Neural cell (in vitro differentiated cells): ENCODE measurements around the gene ANO1. TPM values are rescaled to one million over a fixed set of nuclear protein-coding genes. Genes with fewer than 3 reads are reported as not detected.

ENCODE experiments used
- H2AFZ ChIP-seq: fragments of 200-600, 300-800 bp; sonication (generic), shearing (Covaris generic); 2 replicates; pipeline ENCODE4 v1.6.0; 2014; ENCODE audit warnings: low read depth, mild to moderate bottlenecking, antibody characterized with exemption, low read length, moderate library complexity
- H3F3A ChIP-seq: fragments of 200-600 bp; shearing (Covaris generic); 2 replicates; pipeline ENCODE4 v1.6.1; 2016; ENCODE audit warnings: mild to moderate bottlenecking, moderate library complexity, mixed read lengths, antibody characterized with exemption, low read length; ENCODE audit not compliant: insufficient read depth, poor library complexity, severe bottlenecking
- H3K27ac ChIP-seq: fragments of 200-600, 300-800 bp; sonication (generic), shearing (Covaris generic); 2 replicates; pipeline ENCODE4 v1.5.1; 2014; ENCODE audit warnings: mild to moderate bottlenecking, low read length, moderate library complexity
- H3K27me3 ChIP-seq: fragments of 300-800, 200-600 bp; sonication (generic), shearing (Covaris generic); 2 replicates; pipeline ENCODE4 v1.6.0; 2014; ENCODE audit warnings: mild to moderate bottlenecking, low read depth, low read length, moderate library complexity; ENCODE audit not compliant: insufficient read depth
- H3K36me3 ChIP-seq: fragments of 300-800, 200-600 bp; sonication (generic), shearing (Covaris generic); 2 replicates; pipeline ENCODE4 v1.5.1; 2014; ENCODE audit warnings: mild to moderate bottlenecking, antibody characterized with exemption, low read length, moderate library complexity; ENCODE audit not compliant: insufficient read depth
- H3K4me2 ChIP-seq: fragments of 300-800, 200-600 bp; sonication (generic), shearing (Covaris generic); 2 replicates; pipeline ENCODE4 v1.6.0; 2014; ENCODE audit warnings: mild to moderate bottlenecking, low read length
- H3K4me3 ChIP-seq: fragments of 300-800, 200-600 bp; sonication (generic), shearing (Covaris generic); 2 replicates; pipeline ENCODE4 v1.5.1; 2014; ENCODE audit warnings: mild to moderate bottlenecking, low read length, moderate library complexity
- H3K79me2 ChIP-seq: fragments of 200-600 bp; shearing (Covaris generic); replicated peaks from 2 replicates; pipeline ENCODE4 v1.6.0; 2014; ENCODE audit warnings: mild to moderate bottlenecking, low read length, moderate library complexity; ENCODE audit not compliant: insufficient read depth
- H3K9ac ChIP-seq: fragments of 300-800, 200-600 bp; sonication (generic), shearing (Covaris generic); 2 replicates; pipeline ENCODE4 v1.6.1; 2016; ENCODE audit warnings: mild to moderate bottlenecking, low read length, mixed read lengths
- H3K9me2 ChIP-seq: fragments of 200-600 bp; shearing (Covaris generic); 2 replicates; pipeline ENCODE4 v1.6.1; 2016; ENCODE audit warnings: mild to moderate bottlenecking, low read length, mixed read lengths; ENCODE audit not compliant: insufficient read depth
- H3K9me3 ChIP-seq: fragments of 200-600, 300-800 bp; sonication (generic), shearing (Covaris generic); 2 replicates; pipeline ENCODE4 v1.6.1; 2016; ENCODE audit warnings: mild to moderate bottlenecking, mixed run types, low read length, moderate library complexity, mixed read lengths
- H4K20me1 ChIP-seq: fragments of 200-600 bp; shearing (Covaris generic); 2 replicates; pipeline ENCODE4 v1.6.1; 2016; ENCODE audit warnings: mild to moderate bottlenecking, mixed run types; ENCODE audit not compliant: insufficient read depth
- EP300 ChIP-seq: fragments of 450-650 bp; conservative IDR thresholded peaks from 2 replicates; pipeline ENCODE4 v1.6.1; 2014; ENCODE audit warnings: antibody characterized with exemption, mild to moderate bottlenecking, moderate library complexity; ENCODE audit not compliant: poor library complexity, severe bottlenecking
- EZH2 ChIP-seq: fragments of 200-600, 300-800 bp; shearing (Covaris generic), sonication (generic); IDR thresholded peaks from 2 replicates; pipeline ENCODE4 v1.6.1; 2014; ENCODE audit warnings: antibody characterized with exemption, low read length, borderline replicate concordance, mild to moderate bottlenecking; ENCODE audit not compliant: insufficient read depth, poor library complexity, severe bottlenecking
- MXI1 ChIP-seq: fragments of 450-650 bp; conservative IDR thresholded peaks from 2 replicates; pipeline ENCODE4 v1.6.1; 2014; ENCODE audit warnings: antibody characterized with exemption, mild to moderate bottlenecking; ENCODE audit not compliant: poor library complexity, severe bottlenecking
- POLR2AphosphoS5 ChIP-seq: IDR thresholded peaks from 2 replicates; pipeline ENCODE4 v1.6.1; 2012
- RAD21 ChIP-seq: fragments of 450-650 bp; conservative IDR thresholded peaks from 2 replicates; pipeline ENCODE4 v1.6.1; 2014; ENCODE audit warnings: antibody characterized with exemption, mild to moderate bottlenecking, moderate library complexity
- SMC3 ChIP-seq: fragments of 450-650 bp; conservative IDR thresholded peaks from 2 replicates; pipeline ENCODE4 v1.6.1; 2014; ENCODE audit warnings: antibody characterized with exemption, mild to moderate bottlenecking, moderate library complexity; ENCODE audit not compliant: poor library complexity
- TAF1 ChIP-seq: IDR thresholded peaks from 2 replicates; pipeline ENCODE4 v1.6.1; 2012; ENCODE audit warnings: low read depth
- polyA plus RNA-seq: library from polyadenylated mRNA; depleted of rRNA; stranded (reverse); fragments of >200 nt; gene quantifications from 2 replicates; pipeline ENCODE4 v1.2.3, GENCODE V29; 2014
- TF ChIP-seq, protein P1 (sequence below): IDR thresholded peaks from 2 replicates; pipeline ENCODE4 v1.6.1; 2012; ENCODE audit warnings: borderline replicate concordance
- TF ChIP-seq, protein P2 (sequence below): fragments of 450-650 bp; IDR thresholded peaks from 2 replicates; pipeline ENCODE4 v1.5.1; 2014; ENCODE audit warnings: antibody characterized with exemption, mild to moderate bottlenecking, moderate library complexity; ENCODE audit not compliant: poor library complexity, severe bottlenecking

Gene ANO1
- polyA plus RNA-seq, 1 donor from 2014 or later, result not detected

- Histone ChIP-seq H3K27me3 (no peaks in the 10 kb centered on the region), H3K9me2 (no peaks in the 10 kb centered on the region), H3K27ac (no peak overlapping the region), H3K36me3 (no peaks in the 10 kb centered on the region), H3F3A (no peaks in the 10 kb centered on the region), H2AFZ (no peak overlapping the region), H3K79me2 (no peaks in the 10 kb centered on the region), H4K20me1 (no peaks in the 10 kb centered on the region), H3K4me2 (no peak overlapping the region), H3K4me3 (no peak overlapping the region), H3K9me3 (no peaks in the 10 kb centered on the region), H3K9ac (no peak overlapping the region)
- TF ChIP-seq RAD21 (no peak), POLR2AphosphoS5 (no peak), SMC3 (no peak), EP300 (no peak), MXI1 (no peak), EZH2 (no peak), TAF1 (no peak)
- TF ChIP-seq, protein P1, sequence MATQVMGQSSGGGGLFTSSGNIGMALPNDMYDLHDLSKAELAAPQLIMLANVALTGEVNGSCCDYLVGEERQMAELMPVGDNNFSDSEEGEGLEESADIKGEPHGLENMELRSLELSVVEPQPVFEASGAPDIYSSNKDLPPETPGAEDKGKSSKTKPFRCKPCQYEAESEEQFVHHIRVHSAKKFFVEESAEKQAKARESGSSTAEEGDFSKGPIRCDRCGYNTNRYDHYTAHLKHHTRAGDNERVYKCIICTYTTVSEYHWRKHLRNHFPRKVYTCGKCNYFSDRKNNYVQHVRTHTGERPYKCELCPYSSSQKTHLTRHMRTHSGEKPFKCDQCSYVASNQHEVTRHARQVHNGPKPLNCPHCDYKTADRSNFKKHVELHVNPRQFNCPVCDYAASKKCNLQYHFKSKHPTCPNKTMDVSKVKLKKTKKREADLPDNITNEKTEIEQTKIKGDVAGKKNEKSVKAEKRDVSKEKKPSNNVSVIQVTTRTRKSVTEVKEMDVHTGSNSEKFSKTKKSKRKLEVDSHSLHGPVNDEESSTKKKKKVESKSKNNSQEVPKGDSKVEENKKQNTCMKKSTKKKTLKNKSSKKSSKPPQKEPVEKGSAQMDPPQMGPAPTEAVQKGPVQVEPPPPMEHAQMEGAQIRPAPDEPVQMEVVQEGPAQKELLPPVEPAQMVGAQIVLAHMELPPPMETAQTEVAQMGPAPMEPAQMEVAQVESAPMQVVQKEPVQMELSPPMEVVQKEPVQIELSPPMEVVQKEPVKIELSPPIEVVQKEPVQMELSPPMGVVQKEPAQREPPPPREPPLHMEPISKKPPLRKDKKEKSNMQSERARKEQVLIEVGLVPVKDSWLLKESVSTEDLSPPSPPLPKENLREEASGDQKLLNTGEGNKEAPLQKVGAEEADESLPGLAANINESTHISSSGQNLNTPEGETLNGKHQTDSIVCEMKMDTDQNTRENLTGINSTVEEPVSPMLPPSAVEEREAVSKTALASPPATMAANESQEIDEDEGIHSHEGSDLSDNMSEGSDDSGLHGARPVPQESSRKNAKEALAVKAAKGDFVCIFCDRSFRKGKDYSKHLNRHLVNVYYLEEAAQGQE, result no peak
- TF ChIP-seq, protein P2, sequence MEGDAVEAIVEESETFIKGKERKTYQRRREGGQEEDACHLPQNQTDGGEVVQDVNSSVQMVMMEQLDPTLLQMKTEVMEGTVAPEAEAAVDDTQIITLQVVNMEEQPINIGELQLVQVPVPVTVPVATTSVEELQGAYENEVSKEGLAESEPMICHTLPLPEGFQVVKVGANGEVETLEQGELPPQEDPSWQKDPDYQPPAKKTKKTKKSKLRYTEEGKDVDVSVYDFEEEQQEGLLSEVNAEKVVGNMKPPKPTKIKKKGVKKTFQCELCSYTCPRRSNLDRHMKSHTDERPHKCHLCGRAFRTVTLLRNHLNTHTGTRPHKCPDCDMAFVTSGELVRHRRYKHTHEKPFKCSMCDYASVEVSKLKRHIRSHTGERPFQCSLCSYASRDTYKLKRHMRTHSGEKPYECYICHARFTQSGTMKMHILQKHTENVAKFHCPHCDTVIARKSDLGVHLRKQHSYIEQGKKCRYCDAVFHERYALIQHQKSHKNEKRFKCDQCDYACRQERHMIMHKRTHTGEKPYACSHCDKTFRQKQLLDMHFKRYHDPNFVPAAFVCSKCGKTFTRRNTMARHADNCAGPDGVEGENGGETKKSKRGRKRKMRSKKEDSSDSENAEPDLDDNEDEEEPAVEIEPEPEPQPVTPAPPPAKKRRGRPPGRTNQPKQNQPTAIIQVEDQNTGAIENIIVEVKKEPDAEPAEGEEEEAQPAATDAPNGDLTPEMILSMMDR, result no peak
Measured at GRCh38 chr11:70226967-70227366, 148.8 kb downstream of the ANO1 start.

GRCh38 chr11:70229737-70230136, 151.6 kb downstream of the ANO1 start:
- Histone ChIP-seq H3K4me3 (no peak overlapping the region), H3K9me2 (no peaks in the 10 kb centered on the region), H3K9me3 (no peaks in the 10 kb centered on the region), H4K20me1 (no peaks in the 10 kb centered on the region), H3K79me2 (no peaks in the 10 kb centered on the region), H3K4me2 (no peak overlapping the region), H2AFZ (no peak overlapping the region), H3K27ac (no peak overlapping the region), H3K27me3 (no peaks in the 10 kb centered on the region), H3F3A (no peaks in the 10 kb centered on the region), H3K36me3 (no peaks in the 10 kb centered on the region), H3K9ac (no peak overlapping the region)
- no peak for TF ChIP-seq TAF1
- TF ChIP-seq, protein P2, result no peak
- no peak for TF ChIP-seq RAD21
- TF ChIP-seq MXI1, result no peak
- no peak for TF ChIP-seq POLR2AphosphoS5
- no peak for TF ChIP-seq EZH2
- TF ChIP-seq, protein P1, result no peak
- TF ChIP-seq EP300, result no peak
- TF ChIP-seq SMC3, result no peak
